Stimulated activated naive CD4-positive, alpha-beta T cell treated with Interleukin-2 at 50 U/mL for 16 hours (primary cell): ENCODE results near the gene ALG14.
"Not testable (repeated sequence)": the region's sequence is repeated elsewhere in the genome, so short reads cannot be mapped to it uniquely, and the experiment has no call there.

Experiments
- DNase-seq: peaks from one replicate; lab custom pipeline; 2025; lab: John Stamatoyannopoulos, UW

The ALG14 gene

DNA sequence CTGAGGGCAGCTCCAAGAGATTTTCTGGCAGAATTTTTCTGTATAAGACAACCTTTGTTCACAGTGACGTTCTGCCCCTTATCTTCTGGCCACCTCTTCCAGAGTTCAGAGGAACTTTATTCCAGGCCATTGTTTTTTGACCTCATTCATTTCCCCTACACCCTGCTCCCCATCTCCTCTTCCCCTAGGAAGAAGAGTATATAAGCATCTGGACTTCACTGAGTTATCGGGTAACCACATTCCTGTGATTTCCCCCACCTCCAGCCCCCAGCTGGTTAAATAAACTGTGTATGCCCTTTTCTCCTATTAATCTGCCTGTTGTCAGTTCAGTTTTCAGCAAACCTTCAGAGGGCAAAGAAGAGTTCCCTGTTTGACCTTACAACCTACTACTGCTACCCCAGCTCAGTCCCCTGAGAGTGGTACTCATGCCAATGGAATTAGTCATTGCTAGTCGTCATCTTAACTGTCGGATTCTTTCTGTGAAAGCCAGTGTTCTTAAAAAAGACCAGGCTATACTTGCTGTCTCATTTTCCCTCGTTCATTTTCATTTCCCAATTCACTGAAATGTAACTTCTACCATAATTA lies 14.3 kb upstream of the ALG14 start:
- DNase-seq = no peak

GRCh38 chr1:95085376-95085775 lies 12.6 kb upstream of the ALG14 start:
- no peak for DNase-seq

DNA sequence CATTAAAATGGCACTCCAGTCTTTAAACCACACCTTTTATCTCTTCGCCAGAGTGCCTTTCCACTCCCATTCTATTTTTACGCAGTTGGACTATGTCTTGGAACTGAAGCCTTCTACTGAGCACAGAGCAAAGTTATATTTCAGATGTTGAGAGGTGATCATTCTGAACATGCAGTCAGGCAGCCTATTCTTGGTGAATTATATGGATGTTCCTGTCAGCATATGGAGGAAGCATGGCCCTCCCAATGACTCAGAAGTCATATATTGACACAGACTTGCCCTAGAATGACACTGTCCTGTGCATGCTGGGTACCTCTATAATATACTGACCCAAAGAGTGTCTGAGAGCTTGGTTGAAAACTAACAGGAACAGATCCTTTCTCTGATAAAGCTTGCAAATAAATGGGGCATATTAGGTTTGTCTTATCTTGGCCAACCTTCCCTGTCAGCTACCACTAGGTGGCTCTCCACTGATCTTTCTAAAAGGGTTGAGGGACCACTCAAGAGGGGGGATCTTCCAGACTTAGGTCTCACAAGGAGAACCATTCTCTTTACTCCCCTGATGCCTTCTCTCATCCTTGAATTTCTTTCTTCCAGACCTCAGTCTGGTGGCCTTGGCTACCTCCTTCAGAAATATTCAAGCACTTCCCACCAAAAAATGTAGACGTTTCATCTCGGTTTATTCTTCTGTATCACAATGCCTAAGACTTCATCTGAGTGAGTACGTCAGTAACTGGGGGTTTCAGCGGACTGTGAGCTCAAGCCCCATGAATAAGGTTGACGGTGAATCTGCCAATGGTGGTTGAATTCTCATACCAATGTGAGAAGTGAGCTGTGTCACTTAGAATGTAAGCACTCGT lies 11.8 kb upstream of the ALG14 start:
- DNase-seq = no peak

DNA sequence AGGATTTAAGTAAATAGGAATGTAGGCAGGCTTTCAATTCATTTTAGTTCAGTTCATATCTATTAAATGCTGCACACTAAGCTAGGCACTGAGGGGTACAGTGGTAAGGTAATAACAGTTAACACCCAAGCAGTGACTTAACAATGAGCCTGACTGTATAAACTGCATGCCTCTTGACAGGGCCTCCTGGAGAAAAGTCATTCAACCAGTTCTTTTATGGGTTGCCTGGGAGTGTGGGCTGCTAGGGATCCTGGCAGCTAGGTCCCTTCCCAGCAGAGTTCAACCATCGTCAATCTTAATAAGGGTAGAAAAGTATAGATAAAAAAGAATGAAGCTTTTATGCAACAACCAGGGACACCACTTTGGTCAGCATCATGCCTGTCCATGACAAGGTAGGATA lies 8.1 kb upstream of the ALG14 start:
- DNase-seq = no peak

GRCh38 chr1:95080446-95080845 lies 7.7 kb upstream of the ALG14 start:
- DNase-seq = no peak

DNA sequence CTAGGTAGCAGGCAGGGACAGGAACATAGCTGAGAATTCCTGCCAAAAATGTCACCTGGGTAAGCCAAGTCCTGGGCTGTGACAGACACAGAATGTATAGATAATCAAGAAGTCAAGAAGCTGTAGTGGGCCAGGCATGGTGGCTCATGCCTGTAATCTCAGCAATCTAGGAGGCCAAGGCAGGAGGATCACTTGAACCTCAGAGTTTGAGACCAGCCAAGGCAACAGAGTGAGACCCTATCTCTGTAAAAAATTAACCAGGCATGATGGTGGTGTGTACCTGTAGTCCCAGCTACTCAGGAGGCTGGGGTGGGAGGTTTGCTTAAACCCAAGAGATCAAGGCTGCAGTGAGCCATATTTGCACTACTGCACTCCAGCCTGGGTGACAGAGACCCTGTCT lies 3.3 kb upstream of the ALG14 start:
- DNase-seq = no peak

DNA sequence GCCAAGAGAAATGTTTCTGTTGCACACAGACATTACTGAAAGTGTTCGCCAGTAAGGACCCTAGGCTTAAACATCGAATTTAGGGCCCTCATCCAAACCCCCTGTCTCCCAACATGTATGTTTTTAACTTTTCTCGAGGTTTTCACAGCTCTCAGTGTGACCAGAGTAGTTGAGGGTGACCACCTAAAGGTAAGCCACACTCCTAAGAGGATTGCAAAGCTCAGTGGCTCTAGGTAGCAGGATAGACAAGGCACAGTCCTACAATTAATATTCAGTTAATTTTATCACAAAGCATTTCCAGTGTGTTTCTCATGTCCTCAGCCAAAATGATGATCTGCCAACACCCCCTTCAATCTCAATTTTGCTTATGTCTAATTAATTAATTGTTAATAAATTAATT lies 695 bp upstream of the ALG14 start:
- DNase-seq = no peak

GRCh38 chr1:95072117-95072516 lies 634 bp downstream of the ALG14 start:
- DNase-seq = no peak

GRCh38 chr1:95071539-95071938 lies 1.2 kb downstream of the ALG14 start:
- DNase-seq = no peak

- DNase-seq = no peak
These were observed 3.0 kb downstream of the ALG14 start for GRCh38 chr1:95069710-95070093.

GRCh38 chr1:95068956-95069709 lies 3.6 kb downstream of the ALG14 start:
- no peak for DNase-seq

DNA sequence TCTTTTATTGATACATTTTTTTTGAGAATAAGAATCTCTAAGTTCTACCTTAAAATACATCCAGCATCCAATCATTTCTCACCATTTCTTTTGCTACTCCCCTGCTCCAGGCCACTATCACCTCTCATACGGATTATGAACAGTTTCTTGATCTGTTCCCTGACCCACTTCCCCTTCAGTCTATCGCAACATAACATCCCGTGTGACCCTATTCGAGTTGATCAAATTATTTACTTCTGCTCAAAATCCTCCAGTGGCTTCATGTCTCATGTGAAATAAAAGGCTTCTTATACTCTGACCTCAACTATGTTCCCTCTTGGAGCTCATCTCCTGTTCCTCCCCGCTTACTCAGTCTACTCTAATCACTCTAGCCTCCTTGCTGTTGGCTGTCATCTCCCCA lies 5.2 kb downstream of the ALG14 start:
- no peak for DNase-seq

GRCh38 chr1:95067062-95067461 lies 5.7 kb downstream of the ALG14 start:
- DNase-seq = no peak

DNA sequence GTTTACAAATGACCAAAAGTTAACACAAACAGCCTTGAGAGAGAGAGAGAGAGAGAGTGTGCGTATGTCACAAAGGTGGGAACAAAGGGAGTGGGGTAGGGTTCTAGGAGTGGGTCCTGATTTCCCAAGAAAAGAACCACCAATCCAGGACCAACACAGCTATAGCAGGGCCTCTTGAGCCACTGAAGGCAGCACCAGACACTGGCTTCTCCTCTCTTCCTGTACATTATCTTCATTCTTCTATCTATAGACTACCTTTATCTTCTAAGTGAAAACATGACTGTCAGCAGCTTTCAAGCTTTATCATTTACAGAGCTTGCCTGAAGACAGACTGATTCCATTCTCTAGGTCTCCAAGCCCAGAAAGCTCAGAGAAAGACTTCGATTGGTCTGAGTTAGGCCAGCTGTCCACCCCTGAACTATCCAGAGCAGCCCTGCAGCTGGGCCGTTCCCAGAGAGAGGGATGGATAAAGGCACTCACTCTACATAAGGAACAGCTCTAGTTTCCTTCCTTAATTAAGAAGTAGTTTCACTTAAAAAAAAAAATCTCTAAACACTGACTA lies 11.2 kb downstream of the ALG14 start:
- no peak for DNase-seq

GRCh38 chr1:95058974-95059373 lies 13.8 kb downstream of the ALG14 start:
- DNase-seq = no peak

DNA sequence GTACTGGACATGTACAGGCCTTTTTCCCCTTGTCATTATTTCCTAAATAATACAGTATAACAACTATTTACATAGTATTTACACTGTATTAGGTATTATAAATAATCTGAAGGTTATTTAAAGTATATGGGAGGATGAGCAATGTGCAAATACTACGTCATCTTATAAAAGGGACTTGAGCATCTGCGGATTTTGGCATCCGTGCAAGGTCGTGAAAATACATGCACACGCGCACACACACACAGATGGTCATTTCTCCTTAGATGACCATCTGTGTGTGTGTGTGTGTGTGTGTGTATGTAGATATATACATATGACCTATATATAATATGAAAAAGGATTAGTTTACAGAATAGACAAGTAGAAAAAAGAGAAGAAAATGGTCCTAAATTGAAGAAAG lies 15.4 kb downstream of the ALG14 start:
- DNase-seq = no peak

DNA sequence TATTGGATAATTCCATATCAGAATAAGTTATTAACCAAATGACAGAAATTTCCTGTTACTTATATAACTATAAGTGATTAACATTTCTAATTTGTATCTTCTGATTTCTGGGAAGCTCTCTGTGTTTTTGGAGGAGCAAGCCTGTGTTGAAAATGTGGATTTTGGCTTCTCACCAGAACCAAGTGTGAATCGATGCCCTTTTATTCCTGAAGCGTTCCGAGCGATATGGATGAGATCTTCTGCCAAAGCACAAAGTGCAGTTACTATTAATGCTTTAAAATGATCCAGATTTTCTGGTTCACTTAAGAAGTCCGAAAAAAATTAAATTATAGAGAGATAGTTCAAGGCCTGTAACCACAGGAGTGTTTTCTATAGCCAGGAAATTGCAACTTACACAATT lies 22.8 kb downstream of the ALG14 start:
- DNase-seq = no peak

DNA sequence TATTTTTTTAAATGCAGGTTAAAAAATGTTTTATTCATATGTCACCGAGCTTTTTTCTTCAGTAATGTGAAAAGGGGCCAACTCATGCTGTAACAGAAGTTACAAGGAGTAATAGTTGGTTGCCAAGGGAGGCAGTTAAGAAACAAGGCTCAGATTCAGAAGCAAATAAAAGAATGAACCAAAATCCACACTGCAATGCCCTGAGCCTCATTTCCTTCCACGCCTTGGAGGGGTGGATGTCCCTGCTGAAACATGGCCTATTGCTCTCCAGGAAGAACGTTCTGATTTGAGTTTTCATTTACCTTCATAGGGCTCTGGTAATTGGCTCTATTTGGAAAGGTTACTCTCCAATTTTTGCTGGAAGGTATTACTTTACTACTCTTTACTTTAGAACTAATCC lies 24.4 kb downstream of the ALG14 start:
- DNase-seq = no peak

DNA sequence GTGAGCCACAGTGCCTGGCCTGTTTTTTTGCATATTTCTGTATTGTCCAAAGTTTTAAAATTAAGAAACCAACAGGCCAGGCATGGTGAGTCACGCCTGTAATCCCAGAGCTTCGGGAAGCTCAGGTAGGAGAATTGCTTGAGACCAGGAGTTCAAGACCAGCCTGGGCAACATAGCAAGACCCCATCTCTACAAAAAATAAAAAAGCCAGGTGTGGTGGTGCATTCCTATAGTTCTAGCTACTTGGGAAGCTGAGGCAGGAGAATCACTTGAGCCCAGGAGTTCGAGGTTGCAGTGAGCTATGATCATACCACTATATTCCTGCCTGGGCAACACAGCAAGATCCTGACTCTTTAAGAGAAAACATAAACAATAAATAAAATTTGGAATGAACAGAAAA lies 25.1 kb downstream of the ALG14 start:
- not testable (repeated sequence) for DNase-seq

- DNase-seq = no peak
These were observed 26.4 kb downstream of the ALG14 start for GRCh38 chr1:95046359-95046758.

- DNase-seq = peak; percentile 57
These were observed 29.4 kb downstream of the ALG14 start for GRCh38 chr1:95043141-95043980.

DNA sequence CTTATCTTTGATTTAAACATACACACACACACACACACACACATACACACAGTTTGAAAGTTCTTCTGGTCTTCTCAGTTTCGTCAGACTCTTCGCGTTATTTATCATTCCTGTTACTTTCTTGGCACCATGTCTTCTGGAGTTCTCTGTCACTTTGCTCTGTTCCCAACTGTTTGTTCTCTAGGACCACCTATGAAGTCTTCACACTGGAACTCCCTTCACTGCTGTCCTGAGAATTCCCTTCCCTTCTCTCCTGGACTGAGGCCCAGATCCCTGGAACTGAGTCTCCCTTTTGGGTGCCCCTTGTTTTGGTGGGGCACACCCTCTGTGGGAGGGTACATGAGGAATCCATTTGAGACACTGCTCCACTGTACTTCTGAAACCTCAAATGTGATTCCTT lies 30.5 kb downstream of the ALG14 start:
- DNase-seq = no peak
